H1 (cell line): Measurements from ENCODE around the gene UBE2H. TPM values are rescaled to one million over a fixed set of nuclear protein-coding genes. Genes with fewer than 3 reads are reported as not detected.

ENCODE experiments used
- BRCA1 ChIP-seq: IDR thresholded peaks from 2 replicates; pipeline ENCODE4 v1.6.1; 2012; ENCODE audit warnings: low read depth, low read length, improper control_type of control experiment
- CTBP2 ChIP-seq: IDR thresholded peaks from 2 replicates; pipeline ENCODE4 v1.7.0; 2011; ENCODE audit warnings: borderline replicate concordance, mild to moderate bottlenecking, moderate library complexity, mixed read lengths, low read length; ENCODE audit not compliant: insufficient read depth, insufficient read length
- EGR1 ChIP-seq: IDR thresholded peaks from 2 replicates; pipeline ENCODE4 v1.6.1; 2011; ENCODE audit warnings: low read depth, low read length, borderline replicate concordance
- EZH2 ChIP-seq: fragments of 200-600 bp; sonication (generic); IDR thresholded peaks from 2 replicates; pipeline ENCODE4 v1.7.1; 2012; ENCODE audit warnings: low read depth, mild to moderate bottlenecking, moderate library complexity, low read length, inconsistent platforms; ENCODE audit not compliant: severe bottlenecking
- HDAC2 ChIP-seq, 2 experiments: fragments of 300-600 bp in 1 of 2; sonication (generic) in 1 of 2; IDR thresholded peaks; 2 replicates each; pipeline ENCODE4 v1.6.1; 2011 to 2012; ENCODE audit warnings: low read depth in 2 of 2, low read length in 2 of 2, mild to moderate bottlenecking in 2 of 2, moderate library complexity in 2 of 2, borderline replicate concordance in 1 of 2, inconsistent platforms in 1 of 2
- JUN ChIP-seq: IDR thresholded peaks from 2 replicates; pipeline ENCODE4 v1.6.1; 2011; ENCODE audit warnings: low read depth, mild to moderate bottlenecking, improper control_type of control experiment, low read length
- PHF8 ChIP-seq: fragments of 200-600 bp; sonication (generic); conservative IDR thresholded peaks from 2 replicates; pipeline ENCODE4 v1.7.1; 2012; ENCODE audit warnings: low read depth, mild to moderate bottlenecking, inconsistent platforms, low read length, moderate library complexity
- POLR2AphosphoS5 ChIP-seq: IDR thresholded peaks from 2 replicates; pipeline ENCODE4 v1.6.1; 2011; ENCODE audit warnings: low read depth, low read length
- RAD21 ChIP-seq, 2 experiments: IDR thresholded peaks in 1 of 2; conservative IDR thresholded peaks in 1 of 2; 2 replicates each; pipeline ENCODE4 v1.6.1; 2011; ENCODE audit warnings: low read depth in 2 of 2, low read length in 2 of 2, improper control_type of control experiment in 1 of 2, inconsistent platforms in 1 of 2, mild to moderate bottlenecking in 1 of 2, moderate library complexity in 1 of 2
- polyA plus RNA-seq, 7 experiments: library from polyadenylated mRNA; depleted of rRNA in 3 of 7; stranded (reverse) in 5 of 7; unstranded in 2 of 7; fragments of >200 nt in 5 of 7; fragments of 200-250 nt in 2 of 7; gene quantifications; 1 replicate in 5 of 7; 2 replicates in 1 of 7; 4 replicates in 1 of 7; pipeline versions ENCODE4 v1.2.1 to v1.2.3, GENCODE V29; 2011 to 2013; ENCODE audit warnings: missing spikeins in 2 of 7, mixed read lengths in 2 of 7
- total RNA-seq: library from RNA; stranded (reverse); fragmentation: NEBNext Ultra II Directional; extraction: Animal tissue kit (Norgen Biotek cat#: 25700); gene quantifications from 2 replicates; pipeline ENCODE4 v1.2.1, GENCODE V29; 2021
- TF ChIP-seq, protein P1 (sequence below): fragments of 300-600 bp; sonication (generic); IDR thresholded peaks from 2 replicates; pipeline ENCODE4 v1.7.1; 2012; ENCODE audit warnings: low read length, moderate library complexity, mild to moderate bottlenecking, inconsistent platforms; ENCODE audit not compliant: insufficient replicate concordance
- TF ChIP-seq, protein P2 (sequence below): IDR thresholded peaks from 2 replicates; pipeline ENCODE4 v1.6.1; 2012; ENCODE audit warnings: inconsistent platforms

The UBE2H gene
- total and polyA plus RNA-seq, 2 of the 8 experiments (the other 6 are each of a cell fraction or from before 2014, with no cell fraction given) = 30.6 to 62.2 TPM

DNA sequence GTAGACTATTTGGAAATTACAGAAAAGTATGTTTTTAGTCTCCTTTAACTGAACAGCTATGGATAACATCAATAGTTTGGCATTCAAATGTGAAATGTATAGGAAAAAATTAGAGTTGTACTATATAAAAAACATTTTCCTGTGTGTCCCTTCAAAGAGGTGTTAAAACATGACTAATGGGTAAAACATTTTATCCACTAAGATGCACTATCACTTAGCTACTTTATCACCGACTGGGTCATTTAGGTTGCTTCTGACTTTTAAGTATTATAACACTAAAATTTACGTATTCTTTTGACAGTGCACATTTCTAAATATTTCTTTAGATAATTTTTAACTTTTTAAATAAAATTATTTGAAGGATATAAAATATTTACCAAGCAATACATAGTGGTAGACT is 77.6 kb downstream of the UBE2H start (continued):
- TF ChIP-seq, protein P1, sequence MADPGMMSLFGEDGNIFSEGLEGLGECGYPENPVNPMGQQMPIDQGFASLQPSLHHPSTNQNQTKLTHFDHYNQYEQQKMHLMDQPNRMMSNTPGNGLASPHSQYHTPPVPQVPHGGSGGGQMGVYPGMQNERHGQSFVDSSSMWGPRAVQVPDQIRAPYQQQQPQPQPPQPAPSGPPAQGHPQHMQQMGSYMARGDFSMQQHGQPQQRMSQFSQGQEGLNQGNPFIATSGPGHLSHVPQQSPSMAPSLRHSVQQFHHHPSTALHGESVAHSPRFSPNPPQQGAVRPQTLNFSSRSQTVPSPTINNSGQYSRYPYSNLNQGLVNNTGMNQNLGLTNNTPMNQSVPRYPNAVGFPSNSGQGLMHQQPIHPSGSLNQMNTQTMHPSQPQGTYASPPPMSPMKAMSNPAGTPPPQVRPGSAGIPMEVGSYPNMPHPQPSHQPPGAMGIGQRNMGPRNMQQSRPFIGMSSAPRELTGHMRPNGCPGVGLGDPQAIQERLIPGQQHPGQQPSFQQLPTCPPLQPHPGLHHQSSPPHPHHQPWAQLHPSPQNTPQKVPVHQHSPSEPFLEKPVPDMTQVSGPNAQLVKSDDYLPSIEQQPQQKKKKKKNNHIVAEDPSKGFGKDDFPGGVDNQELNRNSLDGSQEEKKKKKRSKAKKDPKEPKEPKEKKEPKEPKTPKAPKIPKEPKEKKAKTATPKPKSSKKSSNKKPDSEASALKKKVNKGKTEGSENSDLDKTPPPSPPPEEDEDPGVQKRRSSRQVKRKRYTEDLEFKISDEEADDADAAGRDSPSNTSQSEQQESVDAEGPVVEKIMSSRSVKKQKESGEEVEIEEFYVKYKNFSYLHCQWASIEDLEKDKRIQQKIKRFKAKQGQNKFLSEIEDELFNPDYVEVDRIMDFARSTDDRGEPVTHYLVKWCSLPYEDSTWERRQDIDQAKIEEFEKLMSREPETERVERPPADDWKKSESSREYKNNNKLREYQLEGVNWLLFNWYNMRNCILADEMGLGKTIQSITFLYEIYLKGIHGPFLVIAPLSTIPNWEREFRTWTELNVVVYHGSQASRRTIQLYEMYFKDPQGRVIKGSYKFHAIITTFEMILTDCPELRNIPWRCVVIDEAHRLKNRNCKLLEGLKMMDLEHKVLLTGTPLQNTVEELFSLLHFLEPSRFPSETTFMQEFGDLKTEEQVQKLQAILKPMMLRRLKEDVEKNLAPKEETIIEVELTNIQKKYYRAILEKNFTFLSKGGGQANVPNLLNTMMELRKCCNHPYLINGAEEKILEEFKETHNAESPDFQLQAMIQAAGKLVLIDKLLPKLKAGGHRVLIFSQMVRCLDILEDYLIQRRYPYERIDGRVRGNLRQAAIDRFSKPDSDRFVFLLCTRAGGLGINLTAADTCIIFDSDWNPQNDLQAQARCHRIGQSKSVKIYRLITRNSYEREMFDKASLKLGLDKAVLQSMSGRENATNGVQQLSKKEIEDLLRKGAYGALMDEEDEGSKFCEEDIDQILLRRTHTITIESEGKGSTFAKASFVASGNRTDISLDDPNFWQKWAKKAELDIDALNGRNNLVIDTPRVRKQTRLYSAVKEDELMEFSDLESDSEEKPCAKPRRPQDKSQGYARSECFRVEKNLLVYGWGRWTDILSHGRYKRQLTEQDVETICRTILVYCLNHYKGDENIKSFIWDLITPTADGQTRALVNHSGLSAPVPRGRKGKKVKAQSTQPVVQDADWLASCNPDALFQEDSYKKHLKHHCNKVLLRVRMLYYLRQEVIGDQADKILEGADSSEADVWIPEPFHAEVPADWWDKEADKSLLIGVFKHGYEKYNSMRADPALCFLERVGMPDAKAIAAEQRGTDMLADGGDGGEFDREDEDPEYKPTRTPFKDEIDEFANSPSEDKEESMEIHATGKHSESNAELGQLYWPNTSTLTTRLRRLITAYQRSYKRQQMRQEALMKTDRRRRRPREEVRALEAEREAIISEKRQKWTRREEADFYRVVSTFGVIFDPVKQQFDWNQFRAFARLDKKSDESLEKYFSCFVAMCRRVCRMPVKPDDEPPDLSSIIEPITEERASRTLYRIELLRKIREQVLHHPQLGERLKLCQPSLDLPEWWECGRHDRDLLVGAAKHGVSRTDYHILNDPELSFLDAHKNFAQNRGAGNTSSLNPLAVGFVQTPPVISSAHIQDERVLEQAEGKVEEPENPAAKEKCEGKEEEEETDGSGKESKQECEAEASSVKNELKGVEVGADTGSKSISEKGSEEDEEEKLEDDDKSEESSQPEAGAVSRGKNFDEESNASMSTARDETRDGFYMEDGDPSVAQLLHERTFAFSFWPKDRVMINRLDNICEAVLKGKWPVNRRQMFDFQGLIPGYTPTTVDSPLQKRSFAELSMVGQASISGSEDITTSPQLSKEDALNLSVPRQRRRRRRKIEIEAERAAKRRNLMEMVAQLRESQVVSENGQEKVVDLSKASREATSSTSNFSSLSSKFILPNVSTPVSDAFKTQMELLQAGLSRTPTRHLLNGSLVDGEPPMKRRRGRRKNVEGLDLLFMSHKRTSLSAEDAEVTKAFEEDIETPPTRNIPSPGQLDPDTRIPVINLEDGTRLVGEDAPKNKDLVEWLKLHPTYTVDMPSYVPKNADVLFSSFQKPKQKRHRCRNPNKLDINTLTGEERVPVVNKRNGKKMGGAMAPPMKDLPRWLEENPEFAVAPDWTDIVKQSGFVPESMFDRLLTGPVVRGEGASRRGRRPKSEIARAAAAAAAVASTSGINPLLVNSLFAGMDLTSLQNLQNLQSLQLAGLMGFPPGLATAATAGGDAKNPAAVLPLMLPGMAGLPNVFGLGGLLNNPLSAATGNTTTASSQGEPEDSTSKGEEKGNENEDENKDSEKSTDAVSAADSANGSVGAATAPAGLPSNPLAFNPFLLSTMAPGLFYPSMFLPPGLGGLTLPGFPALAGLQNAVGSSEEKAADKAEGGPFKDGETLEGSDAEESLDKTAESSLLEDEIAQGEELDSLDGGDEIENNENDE = no peak
- no peak for TF ChIP-seq POLR2AphosphoS5
- no peak for TF ChIP-seq EGR1
- TF ChIP-seq RAD21 (IDR thresholded peaks at IDR 0.05 in 1 of 2, conservative IDR thresholded peaks at IDR 0.05 in 1 of 2; ENCODE audit: low read depth in 2 of 2, low read length in 2 of 2) = no peak
- no peak for TF ChIP-seq JUN
- no peak for TF ChIP-seq PHF8
- TF ChIP-seq HDAC2 (IDR thresholded peaks at IDR 0.05; ENCODE audit: borderline replicate concordance in 1 of 2, low read depth in 2 of 2, low read length in 2 of 2) = no peak
- no peak for TF ChIP-seq BRCA1
- no peak for TF ChIP-seq EZH2
- no peak for TF ChIP-seq CTBP2
- TF ChIP-seq, protein P2, sequence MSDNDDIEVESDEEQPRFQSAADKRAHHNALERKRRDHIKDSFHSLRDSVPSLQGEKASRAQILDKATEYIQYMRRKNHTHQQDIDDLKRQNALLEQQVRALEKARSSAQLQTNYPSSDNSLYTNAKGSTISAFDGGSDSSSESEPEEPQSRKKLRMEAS = no peak
